Measurements from ENCODE around the gene TRIOBP.
A peak's percentile ranks its signal among the peaks of the same experiment; 100 is the strongest.
"Not testable (repeated sequence)": the region's sequence is repeated elsewhere in the genome, so short reads cannot be mapped to it uniquely, and the experiment has no call there.

TRIOBP gene

GRCh38 chr22:37672206-37672919 lies 24.5 kb upstream of the TRIOBP start:
- FAIRE-seq = no peak

- no peak for FAIRE-seq
Measured at GRCh38 chr22:37672920-37673455, 23.9 kb upstream of the TRIOBP start.

DNA sequence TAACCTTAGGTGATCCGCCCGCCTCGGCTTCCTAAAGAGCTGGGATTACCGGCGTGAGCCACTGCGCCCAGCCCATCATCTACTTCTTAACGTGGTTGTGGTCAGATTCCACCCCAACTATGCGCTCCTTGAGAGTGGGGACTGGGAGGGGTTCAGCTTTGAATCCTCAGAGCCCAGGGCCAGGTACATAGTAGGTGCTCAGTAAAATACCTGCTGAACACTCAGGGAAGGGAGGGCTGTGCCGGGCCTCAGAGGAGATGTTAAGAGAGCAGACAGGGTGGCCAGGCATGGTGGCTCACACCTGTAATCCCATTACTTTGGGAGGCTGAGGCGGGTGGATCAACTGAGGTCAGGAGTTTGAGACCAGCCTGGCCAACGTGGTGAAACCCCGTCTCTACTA lies 22.6 kb upstream of the TRIOBP start:
- FAIRE-seq = no peak

GRCh38 chr22:37674951-37675929 lies 21.6 kb upstream of the TRIOBP start, which contains the start of gene LGALS1:
Gene LGALS1, plus strand, starts transcription at chr22:37675636. Its CDS starts 67 bp downstream, at chr22:37675703.
- peak; percentile 95 for FAIRE-seq

GRCh38 chr22:37675930-37676735 lies 20.7 kb upstream of the TRIOBP start:
- no peak for FAIRE-seq

GRCh38 chr22:37676736-37677492 lies 19.9 kb upstream of the TRIOBP start:
- no peak for FAIRE-seq

DNA sequence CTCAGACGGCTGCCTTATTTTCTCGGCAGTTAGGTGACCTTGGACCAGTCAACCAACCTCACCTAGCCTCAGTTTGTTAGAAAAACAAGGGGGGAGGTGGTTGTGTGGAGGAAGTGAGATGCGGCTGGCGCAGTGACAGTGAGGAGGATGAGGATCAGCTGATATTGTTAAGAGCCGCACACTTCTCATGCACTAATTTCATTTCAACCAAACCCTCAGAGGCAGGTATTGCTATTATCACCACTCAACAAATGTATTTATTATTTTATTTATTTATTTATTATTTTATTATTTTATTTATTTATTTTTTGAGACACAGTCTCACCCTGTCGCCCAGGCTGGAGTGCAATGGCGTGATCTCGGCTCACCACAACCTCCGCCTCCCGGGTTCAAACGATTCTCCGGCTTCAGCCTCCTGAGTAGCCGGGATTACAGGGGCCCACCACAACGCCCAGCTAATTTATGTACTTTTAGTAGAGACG lies 19.3 kb upstream of the TRIOBP start:
- no peak for FAIRE-seq

GRCh38 chr22:37678372-37678771 lies 18.5 kb upstream of the TRIOBP start:
- FAIRE-seq = no peak

- no peak for FAIRE-seq
Measured at GRCh38 chr22:37679670-37680069, 17.2 kb upstream of the TRIOBP start.

DNA sequence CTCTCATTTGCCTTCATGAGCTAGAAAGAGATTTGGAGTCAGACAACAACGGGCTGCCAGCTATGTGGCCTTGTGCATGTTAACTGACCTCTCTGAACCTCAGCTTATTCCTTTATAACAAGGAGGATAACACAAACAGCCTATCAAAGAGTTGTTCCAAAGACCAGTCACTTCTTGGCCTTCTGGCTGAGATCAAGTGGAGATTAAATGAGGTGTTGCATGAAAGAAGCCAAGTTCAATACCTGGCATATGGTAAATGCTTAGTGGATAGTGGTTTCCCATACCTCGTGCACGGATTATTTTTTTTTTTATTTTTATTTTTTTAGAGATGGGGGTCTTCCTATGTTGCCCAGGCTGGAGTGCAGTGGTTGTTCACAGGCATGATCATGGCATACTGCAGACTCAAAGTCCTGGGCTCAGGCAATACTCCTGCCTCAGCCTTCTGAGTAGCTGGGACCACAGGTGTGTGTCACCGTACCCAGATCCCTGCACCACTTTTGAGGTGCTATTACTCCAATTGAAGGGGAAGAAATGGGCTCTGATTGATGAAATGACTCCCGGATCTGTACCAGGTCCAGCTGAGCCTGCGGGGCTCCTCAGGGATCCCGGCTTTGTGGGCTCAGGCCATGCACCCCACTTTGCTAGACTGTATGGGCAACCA lies 16.5 kb upstream of the TRIOBP start:
- FAIRE-seq = no peak

- FAIRE-seq = no peak
Measured at GRCh38 chr22:37681001-37681424, 15.8 kb upstream of the TRIOBP start.

DNA sequence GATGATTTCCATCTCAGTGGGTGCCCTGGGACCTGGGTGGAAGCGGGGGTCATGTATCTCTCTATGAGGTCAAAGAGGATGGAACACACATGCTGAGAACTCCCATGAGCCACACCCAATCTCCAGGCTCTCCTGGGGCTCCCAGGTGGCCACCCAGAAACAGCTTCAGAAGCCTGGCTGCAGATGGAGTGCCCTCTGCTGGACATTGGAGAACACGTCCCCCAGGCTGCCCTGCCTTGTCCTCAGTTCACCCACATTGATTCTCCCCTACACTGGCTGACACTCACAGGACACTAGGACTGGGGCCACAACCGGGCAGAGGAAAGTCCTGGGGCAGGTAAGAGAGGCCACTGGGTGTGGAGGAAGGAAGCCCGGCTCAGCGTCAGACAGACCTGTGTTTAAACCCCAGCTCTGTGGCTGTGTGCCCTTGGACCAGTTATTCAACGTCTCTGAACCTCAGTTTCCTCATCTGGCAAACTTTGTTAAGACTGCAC lies 15.2 kb upstream of the TRIOBP start:
- FAIRE-seq = no peak

DNA sequence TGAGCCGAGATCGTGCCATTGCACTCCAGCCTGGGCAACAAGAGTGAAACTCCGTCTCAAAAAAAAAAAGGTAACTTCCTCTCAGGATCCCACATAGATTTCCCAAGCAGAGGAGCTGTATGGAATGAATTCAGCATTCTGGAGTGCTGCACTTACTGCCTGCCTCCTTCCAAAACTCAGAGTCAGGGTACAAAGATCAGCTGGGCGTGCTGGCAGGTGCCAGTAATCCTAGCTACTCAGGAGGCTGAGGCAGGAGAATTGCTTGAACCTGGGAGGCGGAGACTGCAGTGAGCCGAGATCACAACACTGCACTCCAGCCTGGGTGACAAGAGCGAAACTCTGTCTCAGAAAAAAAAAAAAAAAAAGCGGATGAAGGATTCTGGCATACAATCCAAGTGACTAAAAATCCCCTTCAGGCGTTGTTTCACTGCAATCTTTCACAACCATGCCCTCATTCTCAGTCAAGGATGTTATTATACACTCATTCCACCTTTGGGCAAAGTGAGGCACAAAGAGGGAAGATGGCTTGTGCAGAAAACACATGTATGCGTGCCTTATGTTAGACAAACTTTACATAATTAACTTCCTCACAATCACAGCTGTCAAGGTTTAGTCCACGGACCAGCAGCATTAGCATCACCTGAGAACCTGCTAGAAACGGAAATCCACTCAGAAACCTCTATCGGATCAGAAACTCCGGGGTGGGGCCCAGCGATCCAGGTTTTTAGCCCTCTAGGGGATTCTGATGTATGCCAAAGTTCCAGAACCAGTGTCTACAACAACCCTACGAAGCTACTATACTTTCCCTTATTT lies 11.8 kb upstream of the TRIOBP start:
- FAIRE-seq = no peak

GRCh38 chr22:37686002-37686982 lies 10.6 kb upstream of the TRIOBP start, which contains the start of gene NOL12:
Gene NOL12, plus strand, starts transcription at chr22:37686343. Its CDS starts 50 bp downstream, at chr22:37686393.
- FAIRE-seq = no peak

DNA sequence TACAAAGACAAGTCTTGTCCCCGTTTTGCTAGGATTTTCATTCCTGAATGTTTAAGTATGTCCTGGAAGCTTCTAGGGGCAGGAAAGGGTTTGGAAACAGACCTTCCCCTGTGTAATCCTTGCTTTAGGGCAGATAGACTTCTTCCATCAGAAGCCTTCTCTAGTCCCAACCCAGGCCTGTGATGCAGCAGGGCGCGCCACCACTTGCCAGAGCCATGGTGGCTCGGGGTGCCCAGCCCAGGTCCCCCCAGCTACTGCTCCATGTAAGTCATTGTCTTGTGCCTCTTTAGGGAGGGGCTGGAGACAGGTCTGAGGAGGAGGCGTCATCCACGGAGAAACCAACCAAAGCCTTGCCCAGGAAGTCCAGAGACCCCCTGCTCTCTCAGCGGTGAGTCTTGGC lies 6.4 kb upstream of the TRIOBP start:
- FAIRE-seq = no peak

- no peak for FAIRE-seq
Measured at GRCh38 chr22:37690901-37691504, 5.8 kb upstream of the TRIOBP start.

- FAIRE-seq = no peak
Measured at GRCh38 chr22:37692627-37693285, 4.1 kb upstream of the TRIOBP start.

- FAIRE-seq = not testable (repeated sequence)
Measured at GRCh38 chr22:37694131-37694530, 2.7 kb upstream of the TRIOBP start.
